H1 (cell line): ENCODE results near the gene OSBPL5. TPM values are rescaled to one million over a fixed set of nuclear protein-coding genes. Genes with fewer than 3 reads are reported as not detected.

Experiments
- polyA plus RNA-seq, 7 experiments: library from polyadenylated mRNA; depleted of rRNA in 3 of 7; stranded (reverse) in 5 of 7; unstranded in 2 of 7; fragments of >200 nt in 5 of 7; fragments of 200-250 nt in 2 of 7; gene quantifications; 1 replicate in 5 of 7; 2 replicates in 1 of 7; 4 replicates in 1 of 7; pipeline versions ENCODE4 v1.2.1 to v1.2.3, GENCODE V29; 2011 to 2013; ENCODE audit warnings: missing spikeins in 2 of 7, mixed read lengths in 2 of 7
- total RNA-seq: library from RNA; stranded (reverse); fragmentation: NEBNext Ultra II Directional; extraction: Animal tissue kit (Norgen Biotek cat#: 25700); gene quantifications from 2 replicates; pipeline ENCODE4 v1.2.1, GENCODE V29; 2021
- TF ChIP-seq, protein P1 (sequence below): fragments of 300-600 bp; sonication (generic); IDR thresholded peaks from 2 replicates; pipeline ENCODE4 v1.7.1; 2012; ENCODE audit warnings: low read length, moderate library complexity, mild to moderate bottlenecking, inconsistent platforms; ENCODE audit not compliant: insufficient replicate concordance

The OSBPL5 gene
- total and polyA plus RNA-seq, 2 of the 8 experiments (the other 6 are each of a cell fraction or from before 2014, with no cell fraction given): 3.4 to 9.9 TPM

DNA sequence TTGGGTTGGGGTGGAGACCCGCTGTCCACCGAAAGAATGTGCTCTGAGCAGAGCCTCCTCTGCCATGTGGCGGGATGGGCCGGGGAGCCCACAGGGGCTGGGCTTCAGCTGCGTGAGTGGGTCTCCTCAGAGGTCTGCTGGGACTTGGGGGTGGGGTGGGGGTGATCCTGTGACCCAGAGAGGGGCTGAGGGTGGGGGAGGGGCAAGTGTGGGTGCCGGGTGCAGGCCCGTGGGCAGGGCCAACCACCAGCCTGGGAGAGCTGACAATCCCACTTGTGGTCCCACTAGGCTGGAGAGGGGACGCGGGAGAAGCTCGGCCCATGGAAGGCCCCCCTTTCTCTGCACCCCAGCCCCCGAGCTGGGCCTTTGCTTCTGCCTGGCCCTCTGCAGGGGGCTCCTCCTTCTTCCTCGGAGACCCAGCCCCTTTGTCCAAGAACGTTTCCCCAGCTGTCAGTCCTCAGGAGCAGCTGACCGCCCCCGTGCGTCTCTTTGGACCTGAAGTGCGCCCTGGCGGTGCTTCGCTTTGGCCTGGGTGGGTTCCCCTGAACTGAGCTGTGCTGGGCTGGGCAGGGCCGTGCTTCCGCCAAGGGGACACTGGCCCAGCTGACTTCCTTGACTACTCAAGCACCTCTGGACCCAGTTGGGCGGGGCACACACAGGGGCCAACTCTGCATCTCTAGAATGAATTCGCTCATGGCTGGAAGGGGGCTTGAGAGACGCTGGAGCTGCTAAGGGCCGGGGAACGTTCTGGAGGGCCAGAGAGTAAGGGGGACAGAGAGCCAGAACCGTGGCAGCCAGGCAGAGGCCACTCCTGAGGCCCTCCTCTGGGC, 30.2 kb downstream of the OSBPL5 start (continued):
- TF ChIP-seq, protein P1, sequence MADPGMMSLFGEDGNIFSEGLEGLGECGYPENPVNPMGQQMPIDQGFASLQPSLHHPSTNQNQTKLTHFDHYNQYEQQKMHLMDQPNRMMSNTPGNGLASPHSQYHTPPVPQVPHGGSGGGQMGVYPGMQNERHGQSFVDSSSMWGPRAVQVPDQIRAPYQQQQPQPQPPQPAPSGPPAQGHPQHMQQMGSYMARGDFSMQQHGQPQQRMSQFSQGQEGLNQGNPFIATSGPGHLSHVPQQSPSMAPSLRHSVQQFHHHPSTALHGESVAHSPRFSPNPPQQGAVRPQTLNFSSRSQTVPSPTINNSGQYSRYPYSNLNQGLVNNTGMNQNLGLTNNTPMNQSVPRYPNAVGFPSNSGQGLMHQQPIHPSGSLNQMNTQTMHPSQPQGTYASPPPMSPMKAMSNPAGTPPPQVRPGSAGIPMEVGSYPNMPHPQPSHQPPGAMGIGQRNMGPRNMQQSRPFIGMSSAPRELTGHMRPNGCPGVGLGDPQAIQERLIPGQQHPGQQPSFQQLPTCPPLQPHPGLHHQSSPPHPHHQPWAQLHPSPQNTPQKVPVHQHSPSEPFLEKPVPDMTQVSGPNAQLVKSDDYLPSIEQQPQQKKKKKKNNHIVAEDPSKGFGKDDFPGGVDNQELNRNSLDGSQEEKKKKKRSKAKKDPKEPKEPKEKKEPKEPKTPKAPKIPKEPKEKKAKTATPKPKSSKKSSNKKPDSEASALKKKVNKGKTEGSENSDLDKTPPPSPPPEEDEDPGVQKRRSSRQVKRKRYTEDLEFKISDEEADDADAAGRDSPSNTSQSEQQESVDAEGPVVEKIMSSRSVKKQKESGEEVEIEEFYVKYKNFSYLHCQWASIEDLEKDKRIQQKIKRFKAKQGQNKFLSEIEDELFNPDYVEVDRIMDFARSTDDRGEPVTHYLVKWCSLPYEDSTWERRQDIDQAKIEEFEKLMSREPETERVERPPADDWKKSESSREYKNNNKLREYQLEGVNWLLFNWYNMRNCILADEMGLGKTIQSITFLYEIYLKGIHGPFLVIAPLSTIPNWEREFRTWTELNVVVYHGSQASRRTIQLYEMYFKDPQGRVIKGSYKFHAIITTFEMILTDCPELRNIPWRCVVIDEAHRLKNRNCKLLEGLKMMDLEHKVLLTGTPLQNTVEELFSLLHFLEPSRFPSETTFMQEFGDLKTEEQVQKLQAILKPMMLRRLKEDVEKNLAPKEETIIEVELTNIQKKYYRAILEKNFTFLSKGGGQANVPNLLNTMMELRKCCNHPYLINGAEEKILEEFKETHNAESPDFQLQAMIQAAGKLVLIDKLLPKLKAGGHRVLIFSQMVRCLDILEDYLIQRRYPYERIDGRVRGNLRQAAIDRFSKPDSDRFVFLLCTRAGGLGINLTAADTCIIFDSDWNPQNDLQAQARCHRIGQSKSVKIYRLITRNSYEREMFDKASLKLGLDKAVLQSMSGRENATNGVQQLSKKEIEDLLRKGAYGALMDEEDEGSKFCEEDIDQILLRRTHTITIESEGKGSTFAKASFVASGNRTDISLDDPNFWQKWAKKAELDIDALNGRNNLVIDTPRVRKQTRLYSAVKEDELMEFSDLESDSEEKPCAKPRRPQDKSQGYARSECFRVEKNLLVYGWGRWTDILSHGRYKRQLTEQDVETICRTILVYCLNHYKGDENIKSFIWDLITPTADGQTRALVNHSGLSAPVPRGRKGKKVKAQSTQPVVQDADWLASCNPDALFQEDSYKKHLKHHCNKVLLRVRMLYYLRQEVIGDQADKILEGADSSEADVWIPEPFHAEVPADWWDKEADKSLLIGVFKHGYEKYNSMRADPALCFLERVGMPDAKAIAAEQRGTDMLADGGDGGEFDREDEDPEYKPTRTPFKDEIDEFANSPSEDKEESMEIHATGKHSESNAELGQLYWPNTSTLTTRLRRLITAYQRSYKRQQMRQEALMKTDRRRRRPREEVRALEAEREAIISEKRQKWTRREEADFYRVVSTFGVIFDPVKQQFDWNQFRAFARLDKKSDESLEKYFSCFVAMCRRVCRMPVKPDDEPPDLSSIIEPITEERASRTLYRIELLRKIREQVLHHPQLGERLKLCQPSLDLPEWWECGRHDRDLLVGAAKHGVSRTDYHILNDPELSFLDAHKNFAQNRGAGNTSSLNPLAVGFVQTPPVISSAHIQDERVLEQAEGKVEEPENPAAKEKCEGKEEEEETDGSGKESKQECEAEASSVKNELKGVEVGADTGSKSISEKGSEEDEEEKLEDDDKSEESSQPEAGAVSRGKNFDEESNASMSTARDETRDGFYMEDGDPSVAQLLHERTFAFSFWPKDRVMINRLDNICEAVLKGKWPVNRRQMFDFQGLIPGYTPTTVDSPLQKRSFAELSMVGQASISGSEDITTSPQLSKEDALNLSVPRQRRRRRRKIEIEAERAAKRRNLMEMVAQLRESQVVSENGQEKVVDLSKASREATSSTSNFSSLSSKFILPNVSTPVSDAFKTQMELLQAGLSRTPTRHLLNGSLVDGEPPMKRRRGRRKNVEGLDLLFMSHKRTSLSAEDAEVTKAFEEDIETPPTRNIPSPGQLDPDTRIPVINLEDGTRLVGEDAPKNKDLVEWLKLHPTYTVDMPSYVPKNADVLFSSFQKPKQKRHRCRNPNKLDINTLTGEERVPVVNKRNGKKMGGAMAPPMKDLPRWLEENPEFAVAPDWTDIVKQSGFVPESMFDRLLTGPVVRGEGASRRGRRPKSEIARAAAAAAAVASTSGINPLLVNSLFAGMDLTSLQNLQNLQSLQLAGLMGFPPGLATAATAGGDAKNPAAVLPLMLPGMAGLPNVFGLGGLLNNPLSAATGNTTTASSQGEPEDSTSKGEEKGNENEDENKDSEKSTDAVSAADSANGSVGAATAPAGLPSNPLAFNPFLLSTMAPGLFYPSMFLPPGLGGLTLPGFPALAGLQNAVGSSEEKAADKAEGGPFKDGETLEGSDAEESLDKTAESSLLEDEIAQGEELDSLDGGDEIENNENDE: no peak
